ENCODE data around the gene NCSTN.

The NCSTN gene

DNA sequence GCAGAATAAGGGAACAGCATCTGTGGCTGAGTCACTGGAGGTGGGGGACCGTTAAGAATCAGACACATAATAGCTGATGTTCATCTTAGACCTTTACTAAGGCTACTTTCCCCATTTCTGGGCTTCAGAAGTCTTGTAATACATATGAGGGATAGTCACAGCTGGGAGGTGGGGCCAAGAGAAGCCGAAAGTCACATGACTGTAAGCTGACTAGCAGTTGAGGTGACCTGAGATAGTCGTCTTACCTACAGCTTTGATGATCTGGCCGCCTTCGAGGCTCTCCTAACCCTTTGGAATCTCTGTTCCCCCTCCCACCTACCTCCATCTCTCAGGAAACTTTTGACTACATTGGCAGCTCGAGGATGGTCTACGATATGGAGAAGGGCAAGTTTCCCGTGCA is 9.4 kb downstream of the NCSTN start:
- DNase-seq (ENCODE audit: low read depth in 2 of 2), result no peak

GRCh38 chr1:160353223-160353622 is 10.0 kb downstream of the NCSTN start:
- no peak for DNase-seq (ENCODE audit: low read depth in 2 of 2)

- no peak for DNase-seq (ENCODE audit: low read depth in 2 of 2)
These were observed 11.3 kb downstream of the NCSTN start for GRCh38 chr1:160354388-160354985.

DNA sequence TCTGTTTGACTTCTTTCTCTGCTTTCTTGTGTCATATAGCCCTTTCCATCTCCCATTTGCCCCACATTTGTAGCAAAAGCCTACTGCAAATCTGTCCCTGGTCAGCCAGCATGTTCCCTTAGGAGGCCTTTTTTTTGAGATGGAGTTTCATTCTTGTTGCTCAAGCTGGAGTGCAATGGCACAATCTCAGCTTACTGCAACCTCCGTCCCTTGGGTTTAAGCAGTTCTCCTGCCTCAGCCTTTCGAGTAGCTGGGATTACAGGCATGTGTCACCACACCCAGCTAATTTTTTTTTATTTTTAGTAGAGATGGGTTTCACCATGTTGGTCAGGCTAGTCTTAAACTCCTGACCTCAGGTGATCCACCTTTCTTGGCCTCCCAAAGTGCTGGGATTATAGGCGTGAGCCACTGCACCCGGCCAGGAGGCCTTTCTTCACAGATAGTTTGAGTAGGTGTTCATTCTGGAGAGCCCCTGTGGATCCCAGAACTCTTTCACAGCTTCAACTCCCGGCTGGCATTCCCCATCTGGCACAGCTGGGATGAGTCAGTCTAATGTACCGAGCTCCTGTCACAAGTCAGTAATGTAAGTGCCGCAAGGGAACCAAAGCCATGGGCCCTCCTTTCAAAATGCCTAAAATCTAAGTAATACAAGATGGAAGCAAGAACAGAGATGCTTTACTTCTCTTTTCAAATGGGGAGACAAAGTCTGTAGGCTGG is 14.3 kb downstream of the NCSTN start:
- DNase-seq (ENCODE audit: low read depth in 2 of 2), result no peak

DNA sequence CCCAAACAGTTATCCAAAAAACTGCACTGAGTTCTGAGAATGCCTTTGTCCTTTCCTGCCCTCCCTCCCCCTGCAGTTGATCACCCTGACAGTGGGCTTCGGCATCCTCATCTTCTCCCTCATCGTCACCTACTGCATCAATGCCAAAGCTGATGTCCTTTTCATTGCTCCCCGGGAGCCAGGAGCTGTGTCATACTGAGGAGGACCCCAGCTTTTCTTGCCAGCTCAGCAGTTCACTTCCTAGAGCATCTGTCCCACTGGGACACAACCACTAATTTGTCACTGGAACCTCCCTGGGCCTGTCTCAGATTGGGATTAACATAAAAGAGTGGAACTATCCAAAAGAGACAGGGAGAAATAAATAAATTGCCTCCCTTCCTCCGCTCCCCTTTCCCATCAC is 14.9 kb downstream of the NCSTN start:
- DNase-seq (ENCODE audit: low read depth in 2 of 2), result no peak

GRCh38 chr1:160359559-160360226 is 16.5 kb downstream of the NCSTN start:
- DNase-seq (ENCODE audit: low read depth in 2 of 2), result no peak

- no peak for DNase-seq (ENCODE audit: low read depth in 2 of 2)
These were observed 17.1 kb downstream of the NCSTN start for GRCh38 chr1:160360227-160360695.

GRCh38 chr1:160361199-160361598 is 18.0 kb downstream of the NCSTN start:
- DNase-seq (ENCODE audit: low read depth in 2 of 2), result no peak

- no peak for DNase-seq (ENCODE audit: low read depth in 2 of 2)
These were observed 18.6 kb downstream of the NCSTN start for GRCh38 chr1:160361814-160362167.

- DNase-seq (ENCODE audit: low read depth in 2 of 2), result no peak
These were observed 19.2 kb downstream of the NCSTN start for GRCh38 chr1:160362168-160362957.

DNA sequence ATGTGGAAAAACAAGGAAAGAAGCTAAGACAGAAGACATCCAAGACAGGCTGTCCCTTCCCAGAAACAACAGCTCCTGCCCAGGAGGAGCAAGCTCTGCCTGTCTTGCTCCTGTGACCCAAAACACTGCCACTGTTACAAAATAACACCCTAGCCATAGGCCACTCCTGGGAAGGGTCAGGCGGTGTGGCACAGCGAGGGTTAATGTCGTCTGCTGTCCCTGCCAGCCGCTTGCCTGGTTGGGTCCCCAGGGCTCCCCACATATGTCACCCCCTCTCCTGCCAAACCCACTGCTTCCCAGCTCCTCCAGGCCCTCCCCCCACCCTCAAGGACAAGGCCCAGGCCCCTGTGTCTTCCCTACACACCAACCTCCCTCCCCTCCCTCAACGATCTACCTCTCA is 19.8 kb downstream of the NCSTN start:
- DNase-seq (ENCODE audit: low read depth in 2 of 2), result no peak

DNA sequence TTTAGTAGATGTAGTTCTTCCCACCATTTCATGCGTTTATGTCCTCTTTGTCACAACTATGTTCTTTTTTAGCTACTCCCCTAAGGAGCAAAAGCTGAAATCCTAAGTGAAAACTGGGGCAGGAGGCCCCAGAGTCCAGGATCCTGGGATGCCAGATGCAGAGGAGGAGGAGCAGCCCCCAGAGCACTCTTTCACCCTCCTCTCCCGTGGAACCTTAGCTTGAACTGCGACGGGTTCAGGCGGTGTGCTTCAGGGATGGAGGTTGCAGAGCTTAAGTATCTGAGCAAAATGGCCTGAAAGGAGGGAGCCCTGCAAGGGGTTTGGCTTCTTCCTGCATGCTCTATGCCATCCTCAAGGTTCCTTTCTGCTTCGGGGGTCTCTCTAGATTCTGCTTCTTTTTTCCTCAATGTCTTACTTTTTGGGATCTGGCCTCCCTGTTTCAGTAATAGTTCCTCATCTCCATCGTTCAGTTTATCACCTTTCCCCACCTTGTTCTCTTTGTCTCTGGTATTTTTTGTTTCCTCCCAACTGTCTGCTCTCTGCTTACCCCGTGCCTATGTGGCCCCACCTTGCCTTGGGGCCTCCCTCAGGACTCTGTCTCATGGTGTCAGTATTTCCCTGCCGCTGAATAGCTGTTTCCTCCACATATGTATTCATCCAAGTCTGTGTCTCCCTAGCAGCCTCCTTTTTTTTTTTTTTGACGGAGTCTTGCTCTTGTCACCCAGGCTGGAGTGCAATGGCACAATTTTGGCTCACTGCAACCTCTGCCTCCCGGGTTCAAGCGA is 21.0 kb downstream of the NCSTN start:
- no peak for DNase-seq (ENCODE audit: low read depth in 2 of 2)

GRCh38 chr1:160365325-160365724 is 22.1 kb downstream of the NCSTN start:
- DNase-seq (ENCODE audit: low read depth in 2 of 2), result no peak

- DNase-seq (ENCODE audit: low read depth in 2 of 2), result no peak
These were observed 23.7 kb downstream of the NCSTN start, which contains the start of gene NHLH1 for GRCh38 chr1:160366731-160367515. NHLH1 (plus strand) TSS chr1:160367071; CDS start chr1:160370732, 3,661 bp downstream.

DNA sequence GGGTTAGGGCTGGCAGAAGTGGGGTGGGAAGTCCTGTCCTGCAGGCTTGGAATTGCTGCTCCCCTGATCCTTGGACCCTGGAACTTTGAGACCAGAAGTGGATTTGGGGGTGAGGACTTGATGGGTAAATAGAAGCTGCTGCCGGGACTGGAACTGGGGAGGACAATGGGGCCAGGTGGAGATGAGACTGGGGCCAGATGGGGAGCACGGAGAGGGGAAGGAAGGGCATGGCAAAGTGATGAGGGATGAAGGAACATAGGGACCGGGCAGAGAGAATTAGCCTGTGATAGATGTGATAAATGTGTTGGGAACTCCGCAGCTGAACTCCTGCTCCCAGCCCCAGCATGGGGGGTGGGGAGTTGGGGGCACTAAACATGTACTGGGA is 24.3 kb downstream of the NCSTN start:
- DNase-seq (ENCODE audit: low read depth in 2 of 2), result no peak

GRCh38 chr1:160367934-160368923 is 25.0 kb downstream of the NCSTN start:
- no peak for DNase-seq (ENCODE audit: low read depth in 2 of 2)

GRCh38 chr1:160369087-160369486 is 25.9 kb downstream of the NCSTN start:
- DNase-seq (ENCODE audit: low read depth in 2 of 2), result no peak

DNA sequence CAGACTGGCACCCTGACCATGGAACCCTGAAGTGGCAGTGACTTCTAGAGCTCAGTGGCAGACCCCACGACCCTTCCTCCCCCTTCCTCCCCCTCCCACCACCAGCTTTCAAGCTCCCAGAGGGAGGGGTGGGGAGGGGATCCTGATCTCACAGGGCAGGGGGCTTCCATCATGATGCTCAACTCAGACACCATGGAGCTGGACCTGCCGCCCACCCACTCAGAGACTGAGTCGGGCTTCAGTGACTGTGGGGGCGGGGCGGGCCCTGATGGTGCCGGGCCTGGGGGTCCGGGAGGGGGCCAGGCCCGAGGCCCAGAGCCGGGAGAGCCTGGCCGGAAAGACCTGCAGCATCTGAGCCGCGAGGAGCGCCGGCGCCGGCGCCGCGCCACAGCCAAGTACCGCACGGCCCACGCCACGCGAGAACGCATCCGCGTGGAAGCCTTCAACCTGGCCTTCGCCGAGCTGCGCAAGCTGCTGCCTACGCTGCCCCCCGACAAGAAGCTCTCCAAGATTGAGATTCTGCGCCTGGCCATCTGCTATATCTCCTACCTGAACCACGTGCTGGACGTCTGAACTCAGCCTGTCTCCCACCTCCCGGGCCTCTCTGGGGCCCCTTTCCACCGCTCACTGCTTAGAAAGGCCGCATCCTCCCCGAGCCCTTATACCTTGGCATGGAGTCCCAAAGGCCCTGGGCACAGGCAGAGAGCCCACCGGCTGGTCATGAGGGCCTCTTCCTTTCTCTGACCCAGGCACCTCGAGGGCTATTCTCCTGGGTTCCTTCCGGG is 27.6 kb downstream of the NCSTN start:
- no peak for DNase-seq (ENCODE audit: low read depth in 2 of 2)

GRCh38 chr1:160371346-160371631 is 28.1 kb downstream of the NCSTN start:
- no peak for DNase-seq (ENCODE audit: low read depth in 2 of 2)
